Stomach (tissue), 9 donors: ENCODE data around the gene SIRPA. TPM values are rescaled to one million over a fixed set of nuclear protein-coding genes. Genes with fewer than 3 reads are reported as not detected.

Source experiments
- DNase-seq, 2 donors: peaks; one replicate each; pipeline versions ENCODE4 v3.0.0 to v3.0.0-alpha.2; 2013 to 2019
- H3K27ac ChIP-seq, 5 donors: fragments of 200-600 bp in 4 of 5; sonication (generic) in 4 of 5; one replicate each; pipeline ENCODE4 v1.5.1; 2013 to 2019; ENCODE audit warnings: mild to moderate bottlenecking in 1 of 5, moderate library complexity in 1 of 5
- H3K27me3 ChIP-seq, 3 donors: fragments of 200-600 bp; sonication (generic); one replicate each; pipeline ENCODE4 v1.5.1; 2017 to 2019; ENCODE audit warnings: mixed run types in 1 of 3
- H3K36me3 ChIP-seq, 4 donors: fragments of 200-600 bp; sonication (generic); 1 replicate in 3 of 4; 2 replicates in 1 of 4; pipeline ENCODE4 v1.5.1; 2016 to 2019
- H3K4me1 ChIP-seq, 4 donors: fragments of 200-600 bp; sonication (generic); one replicate each; pipeline ENCODE4 v1.5.1; 2016 to 2019
- H3K4me3 ChIP-seq, 4 donors: fragments of 200-600 bp; sonication (generic) in 3 of 4; one replicate each; pipeline ENCODE4 v1.5.1; 2016 to 2019; ENCODE audit warnings: mild to moderate bottlenecking in 1 of 4
- H3K9me3 ChIP-seq, 4 donors: fragments of 200-600 bp; sonication (generic); one replicate each; pipeline ENCODE4 v1.5.1; 2016 to 2019
- CTCF ChIP-seq, 7 experiments: fragments of 450-650 bp in 4 of 7; fragments of 200-600 bp in 3 of 7; sonication (generic) in 3 of 7; IDR thresholded peaks; one replicate each; pipeline ENCODE4 v1.5.1; 2016 to 2019; ENCODE audit warnings: antibody characterized with exemption in 7 of 7, control low read depth in 2 of 7, mild to moderate bottlenecking in 1 of 7
- EP300 ChIP-seq: sonication (generic); formaldehyde crosslinking; IDR thresholded peaks from one replicate; pipeline ENCODE4 v1.6.1; 2017; ENCODE audit warnings: antibody characterized with exemption
- POLR2A ChIP-seq, 4 donors: fragments of 450-650 bp; IDR thresholded peaks; one replicate each; pipeline ENCODE4 v1.6.1; 2016; ENCODE audit warnings: antibody characterized with exemption in 4 of 4, control low read depth in 2 of 4, mild to moderate bottlenecking in 1 of 4, moderate library complexity in 1 of 4
- POLR2AphosphoS5 ChIP-seq, 3 donors: sonication (generic); formaldehyde crosslinking; IDR thresholded peaks; one replicate each; pipeline ENCODE4 v1.6.1; 2016; ENCODE audit warnings: antibody characterized with exemption in 3 of 3
- WGBS, 5 donors: extraction: QIAGEN DNeasy Blood & Tissue Kit in 3 of 5; methylation state at CpG; one replicate each; pipeline versions ENCODE4 v1.1.5 to v1.1.7; 2013 to 2018; 5-methylcytosine and 5-hydroxymethylcytosine counted together
- intact Hi-C: fragments of 100-400 bp; cut with DNase I; formaldehyde crosslinking; loops from one replicate; pipeline ENCODE4 v1.15.1; 2023; ENCODE audit warnings: low total_unique reads
- polyA plus RNA-seq, 3 donors: library from polyadenylated mRNA; stranded (reverse); fragments of 200-250 nt; gene quantifications; one replicate each; pipeline ENCODE4 v1.2.3, GENCODE V29; 2013
- total RNA-seq, 5 donors: library from RNA; depleted of rRNA; stranded (reverse); fragments of >200 nt; gene quantifications; one replicate each; pipeline versions ENCODE4 v1.1.0 to v1.2.3, GENCODE V29; 2014 to 2016
- donor health status: healthy with polysubstance abuse.
- donor health status: Bipolar disorder and iron deficiency.
- donor health status: healthy.

The SIRPA gene
- total and polyA plus RNA-seq, 8 donors = 0.29 to 35.5 (median 7.8) TPM

GRCh38 chr20:1870323-1870722, 24.9 kb upstream of the SIRPA start:
- 79 to 87% (median 84%) methylated on average over 4 of the region's 4 CpGs for WGBS, 5 donors
- intact Hi-C loops = loop anchor here (10.0 kb wide), 1 partner anchor 76 kb away; no protein-coding TSS in a partner anchor

GRCh38 chr20:1870792-1871550, 24.2 kb upstream of the SIRPA start:
- TF ChIP-seq EP300 (no peak), CTCF (IDR thresholded peaks at IDR 0.05) (no peak), POLR2A (IDR thresholded peaks at IDR 0.05) (no peak), POLR2AphosphoS5 (IDR thresholded peaks at IDR 0.05) (no peak)
- H3K4me3 ChIP-seq = no peak overlapping the region
- no peaks in the 10 kb centered on the region for H3K9me3 ChIP-seq
- peaks cover 0 to 44% (median 9%) of the 10 kb centered on the region in 4 donors for H3K4me1 ChIP-seq
- H3K27me3 ChIP-seq = peaks cover 0 to 4% (median 4%) of the 10 kb centered on the region in 3 donors
- 16 to 29% (median 24%) methylated on average over 16 to 17 of the region's 17 CpGs for WGBS, 5 donors
- no peaks in the 10 kb centered on the region for H3K36me3 ChIP-seq
- peak in 1 of 2 donors; percentile 80 for DNase-seq
- no peak overlapping the region for H3K27ac ChIP-seq
- intact Hi-C loops = loop anchor here (10.0 kb wide), 1 partner anchor 76 kb away; no protein-coding TSS in a partner anchor

More at GRCh38 chr20:1870323-1870722, 24.9 kb upstream of the SIRPA start:
- Histone ChIP-seq H3K4me1 (peaks cover 0 to 38% (median 9%) of the 10 kb centered on the region in 4 donors), H3K4me3 (no peak overlapping the region), H3K27ac (no peak overlapping the region), H3K27me3 (peaks cover 0 to 4% (median 4%) of the 10 kb centered on the region in 3 donors), H3K9me3 (no peaks in the 10 kb centered on the region), H3K36me3 (no peaks in the 10 kb centered on the region)
- DNase-seq = no peak
- TF ChIP-seq POLR2A (IDR thresholded peaks at IDR 0.05) (no peak), POLR2AphosphoS5 (IDR thresholded peaks at IDR 0.05) (no peak), EP300 (no peak), CTCF (IDR thresholded peaks at IDR 0.05) (no peak)

- no peak for TF ChIP-seq POLR2AphosphoS5 (IDR thresholded peaks at IDR 0.05)
- no peak for TF ChIP-seq POLR2A (IDR thresholded peaks at IDR 0.05)
- no peak for TF ChIP-seq EP300
- TF ChIP-seq CTCF (IDR thresholded peaks at IDR 0.05) = no peak
- H3K27ac ChIP-seq = no peak overlapping the region
- peaks cover 0 to 4% (median 4%) of the 10 kb centered on the region in 3 donors for H3K27me3 ChIP-seq
- H3K36me3 ChIP-seq = no peaks in the 10 kb centered on the region
- intact Hi-C loops = loop anchor here (10.0 kb wide), 1 partner anchor 77 kb away; no protein-coding TSS in a partner anchor
- WGBS, 5 donors = 86 to 94% (median 88%) methylated on average over 6 to 7 of the region's 7 CpGs
- no peak for DNase-seq
- no peak overlapping the region for H3K4me3 ChIP-seq
- no peaks in the 10 kb centered on the region for H3K9me3 ChIP-seq
- H3K4me1 ChIP-seq = peaks cover 0 to 44% (median 9%) of the 10 kb centered on the region in 4 donors
These were observed 23.3 kb upstream of the SIRPA start for GRCh38 chr20:1871807-1872458.

GRCh38 chr20:1872459-1873097, 22.6 kb upstream of the SIRPA start:
- peaks cover 0 to 2% (median under 1%) of the 10 kb centered on the region in 3 donors for H3K27me3 ChIP-seq
- H3K36me3 ChIP-seq = no peaks in the 10 kb centered on the region
- intact Hi-C loops = loop anchor here (10.0 kb wide), 1 partner anchor 78 kb away; no protein-coding TSS in a partner anchor
- no peak overlapping the region for H3K4me3 ChIP-seq
- no peaks in the 10 kb centered on the region for H3K9me3 ChIP-seq
- H3K4me1 ChIP-seq = peaks cover 0 to 37% (median 9%) of the 10 kb centered on the region in 4 donors
- TF ChIP-seq POLR2A (IDR thresholded peaks at IDR 0.05) (no peak), CTCF (IDR thresholded peaks at IDR 0.05) (no peak), POLR2AphosphoS5 (IDR thresholded peaks at IDR 0.05) (no peak), EP300 (no peak)
- H3K27ac ChIP-seq = no peak overlapping the region
- no peak for DNase-seq
- WGBS, 5 donors = 85 to 89% (median 86%) methylated on average over 3 of the region's 3 CpGs
